ENCODE results near the gene SPEF2.

GRCh38 chr5:35813521-35813920 lies 195.9 kb downstream of the SPEF2 start:
- TF ChIP-seq POLR2A (IDR thresholded peaks at IDR 0.05) (no peak), CTCF (IDR thresholded peaks at IDR 0.05) (no peak)
